NT2/D1 (cell line): ENCODE results near the gene IFT43.

ENCODE experiments used
- SUZ12 ChIP-seq: IDR thresholded peaks from 2 replicates; pipeline ENCODE4 v1.6.1; 2011; ENCODE audit not compliant: insufficient read length, insufficient read depth; ENCODE audit errors: extremely low read depth
- YY1 ChIP-seq: IDR thresholded peaks from 2 replicates; pipeline ENCODE4 v1.6.1; 2011; ENCODE audit not compliant: insufficient read length, insufficient read depth

DNA sequence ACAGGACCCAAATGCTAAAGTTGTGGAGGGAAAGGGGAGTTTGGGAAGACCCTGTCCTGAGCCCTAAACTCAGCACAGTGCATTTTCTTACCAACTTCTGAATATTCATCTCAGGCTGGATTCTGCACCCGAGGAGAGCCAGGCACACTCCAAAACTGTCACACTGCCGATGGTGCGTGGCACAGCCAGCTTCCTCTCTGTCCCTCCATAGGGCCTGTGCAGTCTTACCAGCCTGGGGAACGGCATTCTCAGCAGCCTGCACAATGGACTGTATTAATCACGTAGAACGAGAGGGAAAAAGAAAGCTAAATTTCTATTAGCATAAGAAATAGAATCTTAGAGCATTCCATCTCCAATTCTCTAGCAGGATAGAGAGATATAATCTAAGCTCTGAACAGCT lies 94.9 kb downstream of the IFT43 start:
- TF ChIP-seq YY1, result no peak
- TF ChIP-seq SUZ12, result no peak
